ELR (cell line): ENCODE results near the gene DDX19B.

ENCODE experiments used
- DNase-seq: peaks from one replicate; pipeline ENCODE4 v3.0.0-alpha.2; 2015; ENCODE audit warnings: low read depth

Gene DDX19B

DNA sequence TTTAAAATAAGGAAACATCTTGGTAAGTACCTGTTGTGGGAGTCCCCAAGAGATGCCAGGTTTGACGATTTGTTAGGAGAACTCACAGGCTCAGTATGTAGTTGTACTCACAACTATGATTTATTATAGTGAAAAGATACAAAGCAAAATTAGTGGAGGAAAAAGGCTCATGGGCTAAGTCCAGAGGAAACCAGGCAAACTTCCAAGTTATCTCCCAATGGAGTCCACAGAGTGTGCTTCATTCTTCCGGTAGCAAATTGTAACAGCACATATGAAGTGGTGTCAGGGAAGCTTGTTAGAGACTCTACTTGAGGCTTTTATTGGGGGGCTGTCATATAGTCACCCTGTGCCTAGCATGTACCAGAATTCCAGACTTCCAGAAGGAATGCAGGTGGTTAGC is 50.0 kb downstream of the DDX19B start:
- no peak for DNase-seq

DNA sequence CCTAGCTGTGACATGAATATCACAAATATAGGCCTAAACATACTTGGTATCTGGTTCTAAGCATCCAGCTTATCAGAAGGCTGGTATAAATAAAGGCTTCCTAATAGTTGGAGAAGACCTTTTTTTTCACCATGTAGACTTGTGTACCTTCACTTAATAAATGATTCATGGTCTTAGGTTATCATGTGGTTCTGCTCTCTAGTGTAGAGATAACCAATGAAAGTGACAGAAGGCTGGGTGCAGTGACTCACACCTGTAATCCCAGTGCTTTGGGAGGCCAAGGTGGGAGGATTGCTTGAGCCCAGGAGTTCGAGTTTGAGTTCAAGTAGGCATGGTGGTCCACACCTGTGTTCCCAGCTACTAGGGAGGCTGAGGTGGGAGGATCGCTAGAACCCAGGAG is 50.8 kb downstream of the DDX19B start:
- peak; percentile 20 for DNase-seq

DNA sequence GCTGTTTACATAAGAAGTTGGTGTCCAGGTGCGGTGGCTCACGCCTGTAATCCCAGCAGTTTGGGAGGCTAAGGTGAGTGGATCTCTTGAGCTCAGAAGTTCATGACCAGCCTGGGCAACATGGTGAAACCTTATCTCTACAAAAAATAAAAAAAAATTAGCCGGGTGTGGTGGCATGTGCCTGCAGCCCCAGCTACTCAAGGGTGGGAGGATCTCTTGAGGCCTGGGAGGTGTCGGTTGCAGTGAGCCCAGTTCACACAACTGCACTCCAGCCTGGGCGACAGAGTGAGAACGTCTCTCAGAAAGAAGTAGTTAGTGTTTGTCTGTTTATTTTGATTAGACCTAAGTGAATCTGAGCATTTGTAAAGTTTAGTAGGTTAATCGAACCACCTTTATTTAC is 60.6 kb downstream of the DDX19B start:
- no peak for DNase-seq

DNA sequence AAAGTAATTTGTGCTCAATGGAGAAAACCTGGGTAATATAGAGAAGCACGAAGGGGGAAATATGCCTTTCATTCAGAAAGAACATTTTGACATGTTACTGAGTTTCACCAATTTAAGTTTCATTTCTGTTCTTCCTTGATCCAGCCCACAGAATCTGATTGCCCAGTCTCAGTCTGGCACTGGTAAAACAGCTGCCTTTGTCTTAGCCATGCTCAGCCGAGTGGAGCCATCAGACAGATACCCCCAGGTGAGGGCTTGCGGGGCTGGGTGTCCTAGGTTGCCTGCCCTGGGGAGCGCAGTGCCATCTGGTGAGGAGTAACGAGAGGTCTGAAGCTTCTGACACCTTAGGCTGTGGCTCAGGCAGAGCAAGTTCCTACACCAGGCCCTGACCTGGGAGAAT is 65.4 kb downstream of the DDX19B start:
- no peak for DNase-seq

DNA sequence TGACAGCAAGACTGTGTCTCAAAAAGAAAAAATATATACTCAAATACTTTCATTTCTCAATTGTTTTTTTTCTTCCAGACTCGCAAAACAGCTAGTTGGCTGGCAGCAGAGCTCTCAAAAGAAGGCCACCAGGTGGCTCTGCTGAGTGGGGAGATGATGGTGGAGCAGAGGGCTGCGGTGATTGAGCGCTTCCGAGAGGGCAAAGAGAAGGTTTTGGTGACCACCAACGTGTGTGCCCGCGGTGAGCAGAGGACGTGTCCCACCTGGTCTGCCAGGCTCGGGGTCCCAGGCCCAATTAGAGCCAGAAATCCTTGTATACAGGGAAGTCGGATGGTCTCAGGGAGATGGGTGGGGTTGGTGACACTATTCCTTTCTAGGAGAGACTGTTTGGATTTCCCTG is 71.2 kb downstream of the DDX19B start:
- peak; percentile 44 for DNase-seq

DNA sequence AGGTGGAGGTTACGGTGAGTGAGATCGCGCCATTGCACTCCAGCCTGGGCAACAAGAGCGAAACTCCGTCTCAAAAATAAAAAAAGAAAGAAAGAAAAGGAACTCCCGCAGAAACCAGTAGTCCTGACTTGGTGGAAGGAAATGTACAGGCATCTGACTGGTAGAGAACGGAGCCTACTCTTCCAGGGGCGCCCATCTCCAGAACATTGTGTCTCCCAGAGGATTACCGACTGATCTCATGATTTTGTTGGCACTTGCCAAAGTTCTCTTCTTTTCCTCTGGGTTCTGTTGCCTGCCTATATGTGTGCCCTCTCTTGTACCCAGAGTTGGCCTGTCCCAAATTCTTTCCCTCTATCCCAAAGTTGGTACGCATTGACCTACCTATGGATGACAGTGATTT is 71.9 kb downstream of the DDX19B start:
- DNase-seq, result no peak

DNA sequence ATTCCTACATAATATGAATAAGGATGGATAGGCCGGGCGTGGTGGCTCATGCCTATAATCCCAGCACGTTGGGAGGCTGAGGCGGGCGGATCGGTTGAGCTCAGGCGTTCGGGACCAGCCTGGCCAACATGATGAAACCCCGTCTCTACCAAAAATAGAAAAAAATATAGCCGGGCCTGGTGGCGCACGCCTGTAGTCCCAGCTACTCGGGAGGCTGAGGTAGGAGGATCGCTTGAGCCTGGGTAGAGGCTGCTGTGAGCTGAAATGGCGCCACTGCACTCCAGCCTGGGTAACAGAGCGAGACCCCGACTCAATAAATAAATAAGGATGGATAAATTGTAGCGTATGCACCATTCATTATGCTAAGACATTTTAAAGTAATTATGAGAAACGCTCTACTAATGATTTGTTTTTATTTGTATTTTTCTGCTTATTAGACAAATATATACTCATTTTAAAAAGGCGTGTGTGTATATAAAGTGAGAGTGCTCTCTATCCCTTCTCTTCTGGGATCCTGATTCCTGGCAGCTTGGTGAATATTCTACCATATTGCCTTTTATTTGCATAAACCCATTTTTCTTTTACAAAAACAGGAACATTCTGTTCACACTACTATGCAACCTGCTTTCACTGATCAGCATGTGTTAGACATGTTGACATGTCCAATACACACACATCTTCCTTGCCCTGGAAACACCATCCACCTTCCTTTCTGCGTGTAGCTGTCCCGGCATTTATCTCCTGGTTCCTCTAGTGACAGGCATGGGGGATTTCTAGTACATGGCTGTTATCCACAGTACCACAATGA is 74.1 kb downstream of the DDX19B start:
- DNase-seq, result no peak

DNA sequence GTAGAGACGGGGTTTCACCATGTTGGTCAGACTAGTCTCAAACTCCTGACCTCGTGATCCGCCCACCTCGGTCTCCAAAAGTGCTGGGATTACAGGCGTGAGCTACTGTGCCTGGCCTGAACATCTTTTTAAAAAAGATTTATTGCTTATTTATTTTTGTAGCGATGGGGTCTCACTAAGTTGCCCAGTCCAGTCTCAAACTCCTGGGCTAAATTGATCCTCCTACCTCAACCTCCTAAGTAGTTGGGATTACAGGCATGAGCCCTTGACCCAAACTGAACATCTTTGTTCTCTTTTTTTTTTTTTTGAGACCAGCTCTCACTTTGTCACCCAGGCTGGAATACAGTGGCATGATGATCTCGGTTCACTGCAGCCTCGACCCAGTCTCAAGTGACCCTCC is 75.2 kb downstream of the DDX19B start:
- no peak for DNase-seq

DNA sequence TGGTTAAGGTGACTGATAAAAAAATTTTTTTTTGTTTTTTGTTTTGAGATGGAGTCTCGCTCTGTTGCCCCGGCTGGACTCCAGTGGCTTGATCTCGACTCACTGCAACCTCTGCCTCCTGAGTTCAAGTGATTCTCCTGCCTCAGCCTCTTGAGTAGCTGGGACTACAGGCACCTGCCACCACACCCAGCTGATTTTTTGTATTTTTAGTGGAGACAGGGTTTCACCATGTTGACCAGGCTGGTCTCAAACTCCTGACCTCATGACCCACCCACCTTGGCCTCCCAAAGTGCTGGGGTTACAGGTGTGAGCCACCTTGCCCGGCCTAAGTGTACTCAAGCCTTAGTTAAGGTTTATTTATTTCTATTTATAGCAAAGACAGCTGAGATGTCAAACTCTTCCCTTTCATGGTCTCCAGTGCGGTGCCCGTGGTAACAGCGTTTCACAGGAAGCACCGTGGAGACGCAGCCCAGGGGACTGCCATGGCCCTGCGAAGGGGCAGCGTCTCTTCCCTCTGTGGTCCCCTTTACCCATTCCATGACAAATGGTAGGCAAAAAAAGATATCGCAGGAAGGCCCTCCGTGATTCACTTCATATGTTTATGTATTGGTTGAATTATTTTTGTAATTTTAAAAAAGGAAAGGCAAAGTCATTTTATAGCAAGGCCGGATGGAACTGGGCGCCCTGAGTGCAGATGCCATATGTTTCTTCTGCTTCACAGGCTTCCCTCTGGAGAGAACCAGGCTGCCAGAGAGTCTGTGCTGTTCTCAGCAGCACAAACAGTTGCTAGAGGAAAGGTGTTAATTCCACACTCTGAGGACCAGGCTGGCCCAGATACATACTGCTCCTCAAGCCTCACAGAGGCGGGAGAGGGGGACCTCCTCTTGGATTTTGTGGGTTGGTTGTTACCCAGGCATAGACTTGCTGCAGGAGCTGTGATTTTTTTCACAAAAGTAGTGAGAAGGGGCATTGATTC is 76.9 kb downstream of the DDX19B start:
- DNase-seq, result no peak

DNA sequence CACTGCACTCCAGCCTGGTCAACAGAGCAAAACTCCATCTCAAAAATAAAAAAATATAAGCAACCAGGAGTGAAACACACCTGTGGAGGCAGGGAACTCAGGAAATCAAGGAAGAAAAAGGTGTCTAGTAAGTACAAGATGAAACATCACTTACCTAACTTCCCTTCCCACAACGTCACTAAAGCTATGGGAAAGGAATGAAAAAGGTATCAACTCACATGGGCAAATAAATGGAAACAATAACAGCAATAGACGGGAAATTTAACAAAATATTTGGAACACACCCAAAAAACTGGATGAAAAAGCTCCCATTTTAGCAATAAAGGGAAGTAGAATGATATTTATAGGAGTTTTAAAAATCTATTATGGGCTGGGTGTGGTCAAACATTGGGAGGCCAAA is 78.8 kb downstream of the DDX19B start:
- DNase-seq, result no peak

DNA sequence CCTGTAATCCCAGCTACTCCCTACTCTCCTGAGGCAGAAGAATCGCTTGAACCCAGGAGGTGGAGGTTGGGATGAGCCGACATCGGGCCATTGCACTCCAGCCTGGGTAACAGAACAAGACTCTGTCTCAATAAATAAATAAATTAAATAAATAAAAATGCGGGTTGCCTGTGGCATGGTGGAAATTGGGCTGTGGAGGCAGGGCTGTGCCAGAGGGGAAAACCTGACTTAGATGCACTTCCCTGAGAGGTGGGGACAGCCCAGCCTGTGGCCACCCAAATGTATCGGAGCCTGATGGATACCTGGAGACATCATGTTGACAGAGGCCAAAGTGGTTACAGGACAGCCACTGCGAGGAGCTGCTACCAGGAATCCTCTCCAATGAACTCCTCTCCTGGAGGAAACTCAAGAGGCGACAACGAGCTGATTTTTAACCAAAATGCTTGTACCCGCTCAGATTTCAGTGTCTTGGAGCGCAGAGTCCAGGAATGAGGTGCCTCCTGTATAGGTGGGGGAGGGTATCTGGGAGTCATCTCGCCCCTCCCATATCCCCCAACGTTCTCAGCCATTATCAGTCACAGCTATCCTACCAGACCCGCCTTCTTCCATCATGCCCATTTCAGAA is 80.0 kb downstream of the DDX19B start:
- no peak for DNase-seq

DNA sequence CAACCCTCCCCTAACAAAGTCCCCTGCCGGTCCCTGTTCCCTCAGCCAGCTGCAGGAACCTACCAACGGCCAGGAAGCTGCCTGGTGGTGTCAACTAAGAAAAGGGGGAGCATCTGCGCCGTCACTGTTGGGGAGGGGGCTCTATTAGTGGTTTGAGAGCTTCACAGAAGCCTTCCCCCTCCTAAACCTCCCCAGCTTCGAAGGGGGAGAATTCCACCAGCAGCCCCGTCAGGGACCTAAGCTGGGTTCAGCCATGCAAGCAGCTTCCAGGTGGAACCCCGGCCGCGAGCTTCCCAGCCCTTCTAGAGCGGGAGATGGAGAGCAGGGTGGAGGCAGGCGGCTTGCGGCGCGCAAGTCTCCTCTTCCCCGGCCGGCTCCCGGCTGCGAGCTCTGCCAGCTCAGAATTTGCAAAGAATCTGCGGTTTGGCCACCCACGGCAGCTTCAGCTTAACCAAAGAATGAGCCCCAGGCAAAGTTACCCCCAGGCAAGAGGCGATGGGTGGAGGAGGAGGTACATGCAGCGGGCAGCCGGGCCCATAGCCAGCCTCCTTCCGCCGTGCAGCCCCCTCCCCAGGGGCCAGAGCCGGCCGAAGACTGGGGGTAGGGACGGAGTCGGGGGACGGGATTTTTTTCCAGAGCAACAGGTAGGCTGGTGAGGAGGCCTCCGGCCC is 81.4 kb downstream of the DDX19B start:
- DNase-seq, result peak; percentile 97

DNA sequence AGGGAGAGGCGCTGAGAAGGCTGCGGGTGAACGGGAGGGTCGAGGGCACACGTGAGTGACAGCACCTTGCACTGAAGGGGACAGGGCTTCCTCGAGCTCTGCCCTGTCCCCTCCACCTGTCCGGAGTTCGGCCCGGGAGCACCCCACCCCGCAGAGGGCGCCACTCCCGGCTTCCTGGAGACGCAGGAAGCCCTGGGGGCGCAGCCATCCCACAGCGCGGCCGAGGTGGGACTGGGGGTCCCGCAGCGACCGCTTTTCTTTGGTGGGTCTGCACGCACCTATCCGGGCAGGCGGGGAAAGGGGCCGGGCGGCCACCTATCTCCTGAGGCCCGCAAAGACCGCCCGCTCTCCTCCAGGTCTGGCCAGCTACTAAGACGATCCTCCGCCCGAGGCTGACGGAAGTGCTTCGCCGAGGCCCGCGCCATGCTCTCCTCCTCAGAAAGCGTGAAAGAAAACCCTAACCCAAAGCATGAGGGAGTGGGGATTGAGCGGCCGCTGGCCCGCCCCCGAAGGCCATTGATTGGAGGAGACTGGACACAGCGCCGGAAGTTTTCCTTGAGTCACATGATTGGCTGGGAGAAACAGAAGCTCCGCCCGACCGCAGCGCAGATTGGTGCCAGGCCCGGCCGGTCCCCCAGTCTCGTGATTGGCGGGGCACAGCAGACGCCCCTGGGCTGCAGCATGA is 82.1 kb downstream of the DDX19B start:
- DNase-seq, result peak; percentile 99

DNA sequence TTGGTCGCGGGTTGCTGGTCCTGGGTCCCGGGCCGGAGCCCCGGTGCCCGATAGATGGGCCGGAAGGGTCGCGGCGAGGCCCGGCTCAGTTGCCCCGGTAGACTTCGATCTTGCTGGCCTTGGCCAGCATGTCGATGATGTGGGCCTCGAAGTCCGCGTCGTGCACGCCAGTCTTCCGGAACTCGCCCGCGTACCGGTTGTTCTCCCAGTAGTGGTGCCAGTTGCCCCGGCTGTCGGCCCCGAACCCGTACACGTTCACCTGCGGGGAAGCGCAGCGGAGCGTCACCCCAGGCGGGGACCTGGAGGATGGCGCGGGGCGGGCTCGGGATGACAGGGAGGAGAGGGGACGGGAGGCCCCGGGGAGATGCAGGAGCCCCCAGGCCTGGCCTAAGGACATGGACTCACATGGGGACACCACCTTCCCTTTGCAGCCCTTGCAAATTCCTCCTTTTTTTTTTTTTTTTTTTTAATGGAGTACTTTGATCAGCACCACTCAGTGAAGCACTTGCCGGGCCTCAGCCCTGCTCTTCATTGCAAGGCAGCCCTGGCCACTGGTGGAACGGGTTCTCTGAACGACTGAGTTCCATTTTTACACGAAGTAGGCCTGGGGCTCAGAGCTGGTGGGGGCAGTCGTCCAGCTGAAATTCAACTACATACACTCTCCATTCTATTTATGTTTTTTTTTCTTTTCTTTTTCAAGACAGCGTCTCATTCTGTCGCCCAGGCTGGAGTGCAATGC is 82.8 kb downstream of the DDX19B start:
- no peak for DNase-seq

DNA sequence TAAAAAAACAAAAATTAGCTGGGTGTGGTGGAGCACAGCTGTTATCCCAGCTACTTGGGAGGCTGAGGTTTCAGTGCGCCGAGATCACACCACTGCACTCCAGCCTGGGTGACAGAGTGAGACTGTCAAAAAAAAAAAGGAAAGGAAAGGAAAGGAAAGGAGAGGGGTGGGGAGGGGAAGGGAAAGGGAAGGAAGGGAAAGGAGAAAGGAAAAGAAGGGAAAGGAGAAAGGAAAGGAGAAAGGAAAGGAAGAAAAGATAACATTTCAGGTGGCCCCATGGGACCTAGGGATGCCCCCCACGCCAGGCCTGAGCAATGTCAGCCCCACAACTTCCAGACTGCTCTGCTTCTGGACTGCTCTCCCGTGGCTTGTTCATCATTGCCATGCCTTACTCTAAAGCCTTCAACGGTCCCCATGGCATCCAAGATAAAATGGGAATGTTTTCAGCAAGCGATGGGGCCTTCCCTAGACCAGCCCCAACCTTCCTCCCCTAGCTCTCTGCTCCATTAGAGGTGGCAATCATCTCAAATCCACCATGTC is 84.5 kb downstream of the DDX19B start:
- DNase-seq, result no peak
